Activated effector memory CD4-positive, alpha-beta T cell treated with Interleukin-2 at 50 U/mL for 16 hours (primary cell): Measurements from ENCODE around the gene RPH3AL.
A peak's percentile ranks its signal among the peaks of the same experiment; 100 is the strongest.
"Not testable (repeated sequence)": the region's sequence is repeated elsewhere in the genome, so short reads cannot be mapped to it uniquely, and the experiment has no call there.

ENCODE experiments used
- DNase-seq: peaks from one replicate; pipeline ENCODE4 v3.0.0-alpha.2; 2020

RPH3AL gene

DNA sequence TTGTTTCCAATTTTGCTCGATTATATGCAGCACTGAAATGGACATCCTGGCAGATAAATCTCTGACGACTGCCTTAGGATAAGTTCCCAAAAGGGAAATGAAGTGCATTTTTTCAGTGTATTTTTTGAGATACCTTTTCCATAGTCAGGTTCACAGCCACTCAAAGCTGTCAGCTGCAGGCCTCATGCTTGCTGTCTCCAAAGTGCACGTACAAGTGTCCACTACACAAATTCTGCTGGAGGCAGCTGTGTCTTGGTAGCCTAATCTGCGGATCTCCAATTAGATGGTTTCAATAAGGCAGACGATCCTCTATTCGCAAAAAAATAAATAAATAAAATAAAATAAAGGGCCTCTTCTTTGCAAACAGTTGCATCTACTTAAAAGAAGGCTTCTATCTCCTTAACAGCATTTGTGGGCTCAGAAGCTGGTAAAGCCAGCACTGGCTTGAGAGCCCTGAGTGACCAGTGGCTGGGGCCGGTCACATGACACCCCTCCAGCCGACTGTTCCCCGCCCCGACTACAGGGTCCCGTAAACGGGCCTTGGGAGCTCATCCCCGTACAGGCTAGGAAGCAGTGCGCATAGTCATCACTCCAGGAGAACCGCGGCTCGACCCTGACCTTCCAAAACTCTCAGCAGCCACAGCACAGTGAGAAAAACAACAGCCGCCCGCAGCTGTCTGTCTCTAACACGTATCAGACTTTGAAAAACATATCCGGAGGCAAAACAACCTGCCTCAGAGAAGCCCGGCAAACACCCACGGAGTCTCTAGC, 18.8 kb downstream of the RPH3AL start:
- no peak for DNase-seq

DNA sequence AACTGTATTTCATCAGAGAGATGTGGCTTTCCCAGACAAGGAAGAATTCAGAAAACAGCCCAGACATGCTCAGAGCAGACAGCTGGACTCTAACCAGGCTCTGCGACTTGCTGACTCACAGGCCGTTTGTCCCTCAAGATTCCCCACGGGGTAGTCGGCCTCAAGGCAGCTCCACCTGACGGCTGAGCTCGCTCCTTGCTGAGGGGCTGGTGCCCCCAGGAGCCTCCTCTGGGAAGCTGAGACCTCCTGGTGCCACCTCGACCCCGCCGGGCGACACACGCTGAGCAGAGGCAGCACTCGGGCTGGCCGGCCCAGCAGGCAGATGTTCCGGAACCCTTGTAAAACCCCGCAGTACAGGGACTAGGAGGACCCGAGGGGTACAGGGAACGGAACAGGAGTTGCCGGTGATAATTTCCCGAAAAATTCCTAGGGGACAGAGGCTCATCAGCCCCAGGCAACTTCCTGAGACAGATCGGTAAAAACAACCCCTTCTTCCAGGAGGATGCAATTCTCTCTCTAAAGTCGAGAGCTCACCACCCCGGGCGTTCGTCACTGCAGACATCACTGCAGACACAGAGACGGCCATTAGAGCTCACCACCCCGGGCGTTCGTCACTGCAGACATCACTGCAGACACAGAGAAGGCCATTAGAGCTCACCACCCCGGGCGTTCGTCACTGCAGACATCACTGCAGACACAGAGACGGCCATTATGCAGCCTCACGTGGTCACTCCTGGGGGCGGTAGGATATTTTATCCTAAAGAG, 19.9 kb downstream of the RPH3AL start:
- no peak for DNase-seq

DNA sequence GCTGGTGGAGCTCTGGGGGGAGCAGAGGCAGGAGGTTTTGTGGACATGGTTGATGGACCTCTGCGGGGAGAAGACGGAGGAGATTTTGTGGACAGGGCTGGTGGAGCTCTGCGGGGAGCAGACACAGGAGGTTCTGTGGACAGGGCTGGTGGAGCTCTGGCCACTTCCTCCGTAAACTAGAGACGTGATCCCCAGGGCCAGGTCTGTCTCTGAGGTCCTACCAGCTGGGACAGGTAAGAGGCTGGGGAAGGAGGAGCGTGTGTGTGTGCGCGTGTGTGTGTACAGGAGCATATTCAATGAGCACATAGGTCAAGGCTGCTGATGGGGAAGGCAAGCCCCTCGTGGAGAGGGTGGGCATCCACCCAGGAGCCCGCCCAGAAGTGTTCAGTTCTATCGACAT, 20.6 kb downstream of the RPH3AL start:
- DNase-seq: no peak

DNA sequence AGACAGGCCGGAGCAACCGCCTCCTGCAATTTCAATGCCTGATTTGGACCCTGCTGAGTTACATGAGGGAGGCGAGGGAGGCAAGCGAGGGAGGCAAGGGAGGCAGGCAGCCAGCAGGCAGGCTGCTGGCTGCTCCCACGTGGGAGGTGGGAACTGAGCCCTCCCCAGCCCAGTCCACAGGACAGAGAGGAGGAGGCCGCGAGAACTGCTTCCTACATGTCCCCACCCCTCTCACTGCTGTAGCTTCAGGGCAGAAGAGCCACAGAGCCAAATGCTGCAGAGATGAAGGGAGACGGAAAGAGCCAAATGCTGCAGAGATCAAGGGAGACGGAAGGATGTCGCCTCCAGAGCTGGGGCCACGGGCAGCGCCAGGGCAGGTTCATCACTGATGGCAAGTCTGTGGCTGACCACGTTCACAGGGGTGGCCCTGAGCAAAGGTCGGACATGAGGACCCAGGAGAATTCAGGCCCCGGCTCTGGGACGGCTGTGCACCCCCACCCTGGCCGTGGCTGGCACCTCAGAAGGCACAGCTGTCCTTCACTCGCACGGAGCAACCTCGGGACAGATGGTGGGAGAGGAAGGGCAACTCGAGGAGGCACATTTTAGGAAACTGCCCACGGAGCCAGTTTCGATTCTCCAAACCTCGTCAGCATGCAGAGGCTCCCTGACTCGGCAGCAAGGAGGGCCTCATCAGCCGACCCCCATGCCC, 21.5 kb downstream of the RPH3AL start:
- DNase-seq: peak; percentile 12

DNA sequence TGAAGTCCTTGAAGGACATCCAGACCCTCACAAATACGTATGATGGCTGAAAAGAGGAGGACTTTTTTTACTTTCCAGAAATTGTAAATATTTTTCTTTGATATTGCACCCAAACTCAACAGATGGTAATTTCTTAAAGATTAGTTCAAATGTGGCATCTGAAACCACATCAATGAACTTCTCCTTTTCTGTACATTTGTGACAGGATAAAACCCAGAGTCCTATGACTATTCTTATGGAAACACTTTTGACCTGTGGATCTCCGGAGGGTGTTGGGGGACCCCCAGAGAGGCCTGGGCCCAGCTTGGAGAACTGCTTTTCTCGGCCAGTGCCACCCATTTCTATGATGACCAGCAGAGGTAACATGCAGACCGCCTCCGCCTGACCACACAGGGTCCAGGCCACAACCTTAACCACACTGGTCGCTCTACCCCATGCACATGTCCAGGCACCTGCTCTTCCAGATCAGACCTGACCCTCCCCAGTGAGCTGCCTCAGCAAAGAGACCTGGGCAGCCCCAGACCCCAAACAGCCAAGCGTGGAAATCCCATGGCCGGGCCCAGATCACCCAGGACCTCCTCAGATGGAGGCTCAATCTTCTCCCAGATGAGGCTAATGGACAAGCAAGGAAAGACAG, 22.7 kb downstream of the RPH3AL start:
- DNase-seq: no peak

DNA sequence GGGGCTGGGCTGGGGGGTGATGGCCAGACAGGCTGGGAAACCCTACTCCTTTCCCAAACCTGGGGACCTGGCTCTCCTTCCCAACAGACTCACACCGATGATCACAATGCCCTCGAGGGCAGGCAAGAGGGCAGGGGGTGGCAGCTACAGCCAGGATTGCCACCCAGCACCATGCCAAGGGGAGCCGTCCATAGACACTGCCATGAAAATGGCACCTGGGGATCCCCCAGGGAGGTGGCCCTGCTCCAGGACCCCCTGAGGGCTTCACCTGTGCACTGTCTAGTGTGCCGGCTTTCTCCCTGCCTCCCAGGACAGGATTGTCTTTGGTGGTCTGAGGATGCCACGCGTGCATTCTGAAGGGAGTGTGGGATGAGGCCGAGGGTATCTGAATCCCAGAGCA, 24.6 kb downstream of the RPH3AL start:
- no peak for DNase-seq

DNA sequence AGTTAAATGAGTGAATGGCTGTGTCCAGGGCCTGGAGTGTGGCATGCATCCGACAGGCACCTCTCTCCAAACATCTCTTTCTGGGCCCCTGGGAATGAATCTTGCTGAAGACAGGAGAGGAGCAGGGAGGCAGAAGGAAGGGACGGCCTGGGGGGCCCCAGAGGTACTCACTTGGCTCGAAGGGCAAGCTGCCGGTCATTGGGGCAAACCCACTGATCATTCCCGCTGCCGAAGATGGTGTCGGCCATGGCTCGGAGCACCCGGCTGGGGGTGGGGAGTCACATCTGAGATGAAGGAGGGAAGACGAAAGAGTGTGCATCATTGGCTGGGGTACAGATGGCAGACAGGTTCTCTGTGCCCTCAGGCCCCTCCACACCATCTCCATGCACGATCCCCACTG, 25.3 kb downstream of the RPH3AL start:
- no peak for DNase-seq

DNA sequence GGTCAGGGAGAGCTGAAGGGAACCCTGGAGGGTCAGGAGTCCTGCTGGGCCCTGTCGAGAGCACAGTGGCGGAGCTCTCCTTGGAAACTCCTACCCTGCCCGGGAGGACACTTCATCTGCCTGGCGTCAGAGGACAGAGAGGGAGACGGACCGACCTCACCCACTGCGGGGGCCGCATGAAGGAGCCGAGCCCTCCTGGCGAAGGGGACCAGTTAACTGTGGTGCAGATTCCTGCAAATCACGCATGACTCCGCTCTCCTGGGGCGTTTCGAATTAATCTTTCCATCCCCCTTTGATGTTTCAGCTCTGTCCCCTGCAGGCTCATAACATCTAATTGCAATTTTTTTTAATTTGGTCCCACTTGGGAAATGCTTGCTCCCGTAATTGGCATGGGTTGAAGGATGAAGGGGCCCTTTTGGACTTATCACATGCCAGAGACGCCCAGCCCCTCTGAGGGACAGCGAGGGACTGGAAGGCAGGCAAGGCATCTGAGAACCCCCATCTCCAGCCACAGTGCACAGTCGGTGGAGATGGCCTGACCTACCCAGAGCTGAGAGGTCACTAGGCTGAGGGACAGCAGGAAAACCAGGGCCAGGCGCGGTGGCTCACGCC, 26.5 kb downstream of the RPH3AL start:
- no peak for DNase-seq

DNA sequence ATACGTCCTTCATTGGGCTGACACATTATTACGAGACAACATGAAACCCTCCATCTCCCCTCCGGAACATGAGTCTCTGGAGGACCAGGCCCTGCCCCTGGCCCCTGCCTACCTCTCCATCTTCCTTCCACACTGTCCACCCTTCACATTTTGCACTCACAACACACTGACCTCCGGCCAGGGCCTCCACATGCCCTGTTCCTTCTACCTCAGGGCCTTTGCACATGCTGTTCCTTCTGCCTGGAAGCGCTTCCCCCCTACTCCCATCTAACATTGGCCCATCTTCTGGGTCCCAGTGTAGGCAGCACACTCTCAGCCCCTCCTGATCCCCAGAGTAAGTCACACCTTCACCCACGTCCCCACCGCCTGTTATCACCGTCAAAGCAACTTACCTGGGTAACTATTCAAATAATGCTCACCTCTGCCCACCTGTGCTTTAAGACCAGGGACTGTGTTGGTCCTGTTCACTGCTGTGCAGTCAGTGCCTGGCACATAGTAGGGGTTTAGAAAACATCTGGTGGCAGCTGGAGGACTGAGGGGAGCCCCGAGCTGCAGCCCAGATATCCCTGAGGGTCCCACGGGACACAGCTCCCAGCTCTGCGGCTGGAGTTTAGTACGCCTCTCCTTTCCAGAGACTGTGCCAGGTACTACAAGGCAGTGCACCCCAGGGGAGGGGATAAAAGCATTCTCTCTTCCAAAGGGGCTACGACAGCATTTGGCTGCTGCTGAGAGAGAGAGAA, 27.2 kb downstream of the RPH3AL start:
- no peak for DNase-seq

DNA sequence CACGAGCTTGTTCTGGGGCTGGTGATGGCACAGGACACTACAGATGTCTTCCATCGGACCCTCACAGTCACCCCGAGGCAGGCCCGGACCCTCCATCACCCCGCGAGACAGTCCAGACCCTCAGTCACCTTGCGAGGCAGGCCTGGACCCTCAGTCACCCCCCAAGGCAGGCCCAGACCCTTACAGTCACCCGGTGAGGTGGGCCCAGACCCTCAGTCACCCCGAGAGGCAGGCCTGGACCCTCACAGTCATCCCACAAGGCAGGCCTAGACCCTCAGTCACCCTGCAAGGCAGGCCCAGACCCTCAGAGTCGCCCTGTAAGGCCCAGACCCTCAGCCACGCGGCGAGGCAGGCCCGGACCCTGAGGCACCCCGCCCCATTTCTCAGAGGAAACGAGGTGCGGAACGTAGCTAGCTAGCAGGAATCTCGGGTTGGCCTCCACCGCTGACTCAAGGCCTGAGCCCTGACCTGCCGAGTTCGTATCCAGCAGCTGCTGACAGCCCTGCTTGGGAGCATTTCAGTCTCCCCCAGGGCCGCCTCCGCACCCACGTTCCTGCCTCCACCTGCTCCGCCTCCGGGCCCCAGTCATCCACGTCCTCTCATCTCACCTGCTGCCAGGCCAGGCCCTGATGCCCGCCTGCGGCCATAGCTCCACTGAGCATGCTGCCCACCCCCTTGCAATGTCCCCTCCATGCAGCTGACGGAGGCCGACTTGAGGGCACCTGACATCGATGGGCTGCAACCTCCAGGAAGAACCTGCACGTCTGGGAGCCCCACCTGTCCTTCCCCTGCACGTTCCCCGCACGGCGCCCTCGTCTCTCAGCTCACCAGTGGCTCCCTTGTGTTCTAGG, 28.7 kb downstream of the RPH3AL start:
- DNase-seq: no peak

DNA sequence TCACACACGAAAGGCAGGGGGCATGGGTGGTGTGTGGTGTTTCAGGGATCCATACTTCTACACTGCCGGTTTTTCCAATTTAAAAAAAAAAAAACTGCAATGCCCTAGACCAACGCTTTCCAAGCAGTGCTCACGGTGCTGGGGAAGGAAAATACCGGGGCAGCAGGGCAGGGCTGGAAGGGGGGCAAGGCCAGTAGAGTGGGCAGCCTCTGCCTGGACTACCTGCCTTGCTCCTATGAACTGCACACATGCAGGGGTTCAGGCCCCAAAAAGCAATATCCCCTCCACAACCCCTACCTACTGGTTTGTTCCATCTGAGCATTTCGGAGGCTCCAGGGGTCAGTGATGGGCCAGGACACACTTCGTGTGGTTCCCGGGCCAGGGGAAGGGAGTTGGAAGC, 29.4 kb downstream of the RPH3AL start:
- DNase-seq: no peak

DNA sequence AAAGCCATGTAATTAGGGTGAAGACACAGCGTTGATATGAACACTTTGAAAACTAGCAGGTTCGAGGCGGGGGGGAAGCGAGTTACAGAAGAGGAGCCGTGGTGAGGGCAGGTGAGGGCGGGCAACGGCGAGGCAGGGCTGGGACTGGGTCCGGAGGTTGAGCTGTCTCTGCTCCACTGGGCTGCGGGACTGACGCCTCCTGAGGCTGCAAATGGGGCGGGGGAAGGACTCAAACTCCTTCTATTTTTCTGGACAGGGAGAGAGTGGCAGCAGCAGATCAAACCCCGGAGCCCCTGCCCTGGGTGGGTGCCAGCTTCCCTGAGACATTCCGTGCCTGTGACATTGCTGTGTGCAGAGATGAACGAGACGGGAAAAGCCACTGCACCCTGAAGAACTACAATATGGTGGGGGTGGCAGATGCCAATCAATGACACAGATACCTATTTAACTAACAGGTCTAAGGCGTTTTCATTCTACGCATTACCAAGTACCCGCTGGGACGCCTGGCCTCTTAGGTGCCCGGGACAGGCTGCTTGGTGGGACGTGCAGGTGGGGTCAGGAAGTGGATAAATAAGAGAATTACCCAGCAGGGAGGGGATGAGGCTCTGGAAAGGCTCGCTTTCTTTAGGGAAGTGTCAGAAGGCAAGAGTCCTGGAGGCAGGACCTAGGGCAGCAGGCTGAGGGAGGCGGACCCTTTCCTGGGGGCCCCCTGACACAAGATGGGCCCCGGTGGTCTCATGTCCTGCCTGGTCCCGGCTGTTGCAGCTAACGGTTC, 30.4 kb downstream of the RPH3AL start:
- no peak for DNase-seq

DNA sequence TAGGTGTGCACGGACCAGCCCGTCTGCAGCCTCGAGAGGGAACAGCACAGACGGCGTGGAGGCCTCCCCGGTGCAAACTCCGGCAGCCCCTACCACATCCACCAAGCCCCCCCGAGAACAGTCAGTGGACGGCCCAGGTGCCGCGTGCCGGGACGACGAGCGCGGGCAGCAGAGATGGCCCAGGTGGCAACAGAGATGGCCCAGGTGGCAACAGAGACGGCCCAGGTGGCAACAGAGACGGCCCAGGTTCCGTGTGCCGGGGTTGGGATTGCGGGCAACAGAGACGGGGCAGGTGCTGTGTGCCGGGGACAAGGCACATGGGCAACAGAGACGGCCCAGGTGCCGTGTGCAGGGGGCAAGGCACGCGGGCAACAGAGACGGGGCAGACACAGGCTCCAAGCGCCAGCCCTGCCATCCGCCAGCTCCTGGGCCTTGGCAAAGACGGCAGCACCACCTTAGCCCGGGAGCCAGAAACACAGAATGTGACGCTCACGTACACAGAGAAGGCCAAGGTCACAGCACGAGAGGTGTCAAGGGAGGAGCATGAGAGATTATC, 31.1 kb downstream of the RPH3AL start:
- no peak for DNase-seq

DNA sequence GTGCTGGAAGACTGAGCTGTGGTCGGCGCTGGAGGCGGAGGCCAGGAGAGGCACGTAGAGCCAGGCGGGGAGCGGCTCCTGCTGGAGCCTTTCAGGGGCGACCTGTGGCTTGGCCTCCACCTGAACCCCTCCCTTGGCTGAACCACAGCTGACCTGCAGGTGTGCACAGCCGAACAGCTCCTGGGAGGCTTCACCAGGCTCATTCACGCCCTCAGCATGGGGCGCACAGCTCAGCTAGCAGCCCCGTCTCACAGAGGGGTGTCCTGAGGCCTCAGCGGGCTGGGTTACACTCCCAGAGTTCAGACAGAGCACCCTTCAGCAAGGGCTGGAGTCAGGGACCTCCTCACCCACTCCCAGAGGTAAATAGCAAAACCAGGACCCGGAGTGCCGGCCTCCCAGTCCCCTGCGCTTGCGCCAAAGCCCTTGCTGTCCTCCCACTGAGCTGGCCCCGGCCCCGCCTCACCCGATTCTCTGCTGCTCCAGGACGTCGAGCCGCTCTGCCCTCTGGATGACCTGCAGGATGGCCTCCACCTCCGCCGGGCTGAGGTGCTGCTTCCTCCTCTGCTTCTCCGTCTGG, 31.7 kb downstream of the RPH3AL start:
- DNase-seq: no peak

DNA sequence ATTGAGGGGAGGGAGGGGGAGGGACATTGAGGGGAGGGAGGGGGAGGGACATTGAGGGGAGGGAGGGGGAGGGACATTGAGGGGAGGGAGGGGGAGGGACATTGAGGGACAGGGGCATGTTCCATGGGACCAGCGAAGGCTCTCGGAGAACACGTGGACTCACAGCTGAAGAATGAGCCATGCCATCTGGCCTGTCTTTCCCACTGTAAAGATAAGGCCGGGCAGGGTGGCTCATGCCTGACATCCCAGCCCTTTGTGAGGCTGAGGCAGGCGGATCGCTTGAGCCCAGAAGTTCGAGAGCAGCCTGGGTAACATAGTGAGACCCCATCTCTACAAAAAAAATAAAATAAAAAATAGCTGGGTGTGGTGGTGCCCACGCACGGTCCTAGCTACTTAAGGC, 32.5 kb downstream of the RPH3AL start:
- DNase-seq: no peak

DNA sequence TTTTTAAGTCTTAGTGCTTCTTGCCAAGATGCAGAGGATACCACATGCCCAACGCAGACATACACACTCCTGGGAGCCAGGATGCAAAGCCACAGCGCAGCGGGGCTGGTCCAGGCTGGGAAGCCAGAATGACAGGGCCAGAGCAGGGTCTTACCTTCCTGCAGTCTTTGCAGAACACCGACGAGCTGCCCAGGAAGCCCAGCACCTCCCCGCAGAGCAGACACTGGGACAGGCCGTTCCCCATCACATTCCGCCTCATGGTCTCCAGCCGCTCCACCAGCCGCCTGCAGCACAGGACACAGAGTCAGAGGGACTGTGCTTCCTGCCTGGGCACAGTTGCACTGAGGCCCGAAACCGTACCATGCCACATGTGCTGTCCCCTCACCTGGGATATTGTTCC, 33.3 kb downstream of the RPH3AL start:
- DNase-seq: no peak

DNA sequence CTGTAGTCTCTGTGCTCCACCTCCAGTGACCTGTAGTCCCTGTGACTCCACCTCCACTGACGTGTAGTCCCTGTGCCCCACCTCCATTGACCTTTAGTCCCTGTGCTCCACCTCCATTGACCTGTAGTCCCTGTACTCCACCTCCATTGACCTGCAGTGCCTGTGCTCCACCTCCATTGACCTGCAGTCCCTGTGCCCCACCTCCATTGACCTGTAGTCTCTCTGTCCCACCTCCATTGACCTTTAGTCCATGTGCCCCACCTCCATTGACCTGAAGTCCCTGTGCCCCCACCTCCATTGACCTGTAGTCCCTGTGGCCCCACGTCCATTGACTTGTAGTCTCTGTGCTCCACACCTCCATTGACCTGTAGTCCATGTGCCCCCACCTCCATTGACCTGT, 35.5 kb downstream of the RPH3AL start:
- DNase-seq: not testable (repeated sequence)

DNA sequence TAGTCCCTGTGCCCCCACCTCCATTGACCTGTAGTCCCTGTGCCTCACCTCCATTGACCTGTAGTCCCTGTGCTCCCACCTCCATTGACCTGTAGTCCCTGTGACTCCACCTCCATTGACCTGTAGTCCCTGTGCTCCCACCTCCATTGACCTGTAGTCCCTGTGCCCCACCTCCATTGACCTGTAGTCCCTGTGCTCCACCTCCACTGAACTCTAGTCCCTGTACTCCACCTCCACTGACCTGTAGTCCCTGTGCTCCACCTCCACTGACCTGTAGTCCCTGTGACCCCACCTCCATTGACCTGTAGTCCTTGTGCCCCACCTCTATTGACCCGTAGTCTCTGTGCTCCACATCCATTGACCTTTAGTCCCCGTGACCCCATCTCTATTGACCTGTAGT, 37.2 kb downstream of the RPH3AL start:
- DNase-seq: not testable (repeated sequence)

DNA sequence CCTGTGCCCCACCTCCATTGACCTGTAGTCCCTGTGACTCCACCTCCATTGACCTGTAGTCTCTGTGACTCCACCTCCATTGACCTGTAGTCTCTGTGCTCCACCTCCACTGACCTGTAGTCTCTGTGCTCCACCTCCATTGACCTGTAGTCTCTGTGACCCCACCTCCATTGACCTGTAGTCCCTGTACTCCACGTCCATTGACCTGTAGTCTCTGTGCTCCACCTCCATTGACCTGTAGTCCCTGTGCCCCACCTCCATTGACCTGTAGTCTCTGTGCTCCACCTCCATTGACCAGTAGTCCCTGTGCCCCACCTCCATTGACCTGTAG, 38.0 kb downstream of the RPH3AL start:
- not testable (repeated sequence) for DNase-seq
